Myocyte (in vitro differentiated cells): Measurements from ENCODE around the gene TADA2B. TPM values are rescaled to one million over a fixed set of nuclear protein-coding genes. Genes with fewer than 3 reads are reported as not detected.
"Not testable (repeated sequence)": the region's sequence is repeated elsewhere in the genome, so short reads cannot be mapped to it uniquely, and the experiment has no call there.

Experiments used
- DNase-seq: peaks from one replicate; pipeline ENCODE4 v3.0.0-alpha.2; 2012; ENCODE audit warnings: low read depth
- total RNA-seq: library from RNA; depleted of rRNA; stranded (reverse); fragments of >200 nt; gene quantifications from 2 replicates; pipeline ENCODE4 v1.2.3, GENCODE V29; 2014

TADA2B gene
- total RNA-seq, 1 donor from 2014 or later, result 20.6 TPM

GRCh38 chr4:7078025-7078424 lies 34.9 kb downstream of the TADA2B start:
- no peak for DNase-seq

- not testable (repeated sequence) for DNase-seq
Measured at GRCh38 chr4:7079483-7079882, 36.3 kb downstream of the TADA2B start.

- DNase-seq, result not testable (repeated sequence)
Measured at GRCh38 chr4:7079909-7080308, 36.7 kb downstream of the TADA2B start.

- no peak for DNase-seq
Measured at GRCh38 chr4:7083597-7084563, 40.7 kb downstream of the TADA2B start.

GRCh38 chr4:7084564-7084961 lies 41.4 kb downstream of the TADA2B start:
- not testable (repeated sequence) for DNase-seq

GRCh38 chr4:7086384-7086783 lies 43.2 kb downstream of the TADA2B start:
- no peak for DNase-seq

GRCh38 chr4:7087036-7087435 lies 43.9 kb downstream of the TADA2B start:
- no peak for DNase-seq

GRCh38 chr4:7089213-7089986 lies 46.2 kb downstream of the TADA2B start:
- no peak for DNase-seq

- no peak for DNase-seq
Measured at GRCh38 chr4:7092026-7092425, 48.9 kb downstream of the TADA2B start.

GRCh38 chr4:7094916-7095315 lies 51.7 kb downstream of the TADA2B start:
- no peak for DNase-seq

- no peak for DNase-seq
Measured at GRCh38 chr4:7095611-7096155, 52.5 kb downstream of the TADA2B start.

- no peak for DNase-seq
Measured at GRCh38 chr4:7096236-7096635, 53.1 kb downstream of the TADA2B start.

GRCh38 chr4:7101692-7102515 lies 58.7 kb downstream of the TADA2B start:
- DNase-seq, result peak; percentile 78

GRCh38 chr4:7102516-7102909 lies 59.3 kb downstream of the TADA2B start:
- not testable (repeated sequence) for DNase-seq

- DNase-seq, result peak; percentile 85
Measured at GRCh38 chr4:7103031-7103606, 59.9 kb downstream of the TADA2B start.

GRCh38 chr4:7103607-7104365 lies 60.6 kb downstream of the TADA2B start:
- DNase-seq, result no peak

GRCh38 chr4:7104366-7105031 lies 61.3 kb downstream of the TADA2B start:
- DNase-seq, result no peak

GRCh38 chr4:7105276-7105675 lies 62.1 kb downstream of the TADA2B start:
- no peak for DNase-seq
